Measurements from ENCODE around the gene UGGT1. TPM values are rescaled to one million over a fixed set of nuclear protein-coding genes. Genes with fewer than 3 reads are reported as not detected.

UGGT1 gene
- total and polyA plus RNA-seq, 8 donors, result 6.9 to 38.8 (median 32.1) TPM

- H3K9me3 ChIP-seq, result no peaks in the 10 kb centered on the region
- H3K4me1 ChIP-seq, result no peaks in the 10 kb centered on the region
- H3K4me3 ChIP-seq, result no peak overlapping the region
- no peak overlapping the region for H3K27ac ChIP-seq
- no peak for DNase-seq
- no peaks in the 10 kb centered on the region for H3K27me3 ChIP-seq
- intact Hi-C loops (cut with DNase I), result no loop called here
- no peaks in the 10 kb centered on the region for H3K36me3 ChIP-seq
- no peak for FAIRE-seq
- no peak for ATAC-seq
- 82 to 88% methylated on average over 11 of the region's 11 CpGs for WGBS, 2 donors
- no peak for TF ChIP-seq CTCF (IDR thresholded peaks at IDR 0.05)
Observed at GRCh38 chr2:128054104-128054885, 36.7 kb upstream of the UGGT1 start.

DNA sequence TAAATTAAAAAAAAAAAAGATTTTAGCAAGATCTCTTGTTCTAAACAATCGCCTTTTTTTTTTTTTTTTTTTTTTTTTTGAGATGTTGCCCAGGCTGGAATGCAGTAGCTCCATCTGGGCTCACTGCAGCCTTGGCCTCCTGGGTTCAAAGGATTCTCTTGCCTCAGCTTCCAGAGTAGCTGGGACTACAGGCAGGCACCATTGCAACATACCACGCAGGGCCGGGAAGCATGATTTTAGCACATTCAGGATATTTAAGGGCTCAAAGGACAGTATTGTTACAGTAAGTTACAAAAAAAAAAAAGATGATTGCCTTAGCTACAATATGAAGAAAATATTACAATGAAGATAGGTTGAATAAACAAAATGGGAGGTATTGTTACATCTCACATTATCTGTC lies 33.7 kb upstream of the UGGT1 start:
- ATAC-seq, result no peak
- no peak for DNase-seq
- no peaks in the 10 kb centered on the region for H3K4me1 ChIP-seq
- H3K27me3 ChIP-seq, result no peaks in the 10 kb centered on the region
- H3K36me3 ChIP-seq, result no peaks in the 10 kb centered on the region
- H3K27ac ChIP-seq, result no peak overlapping the region
- no peak for TF ChIP-seq CTCF (IDR thresholded peaks at IDR 0.05)
- H3K9me3 ChIP-seq, result no peaks in the 10 kb centered on the region
- WGBS, 2 donors, result 60 to 62% methylated on average over 3 of the region's 3 CpGs
- no peak overlapping the region for H3K4me3 ChIP-seq
- no peak for FAIRE-seq
- intact Hi-C loops (cut with DNase I), result no loop called here

- no peak overlapping the region for H3K27ac ChIP-seq
- no peak for ATAC-seq
- H3K9me3 ChIP-seq, result no peaks in the 10 kb centered on the region
- H3K27me3 ChIP-seq, result no peaks in the 10 kb centered on the region
- DNase-seq, result no peak
- no peak for FAIRE-seq
- no peaks in the 10 kb centered on the region for H3K4me1 ChIP-seq
- intact Hi-C loops (cut with DNase I), result no loop called here
- no peak for TF ChIP-seq CTCF (IDR thresholded peaks at IDR 0.05)
- 66 to 72% methylated on average over 2 of the region's 2 CpGs for WGBS, 2 donors
- H3K4me3 ChIP-seq, result no peak overlapping the region
- H3K36me3 ChIP-seq, result no peaks in the 10 kb centered on the region
Observed at GRCh38 chr2:128058114-128058513, 32.9 kb upstream of the UGGT1 start.

DNA sequence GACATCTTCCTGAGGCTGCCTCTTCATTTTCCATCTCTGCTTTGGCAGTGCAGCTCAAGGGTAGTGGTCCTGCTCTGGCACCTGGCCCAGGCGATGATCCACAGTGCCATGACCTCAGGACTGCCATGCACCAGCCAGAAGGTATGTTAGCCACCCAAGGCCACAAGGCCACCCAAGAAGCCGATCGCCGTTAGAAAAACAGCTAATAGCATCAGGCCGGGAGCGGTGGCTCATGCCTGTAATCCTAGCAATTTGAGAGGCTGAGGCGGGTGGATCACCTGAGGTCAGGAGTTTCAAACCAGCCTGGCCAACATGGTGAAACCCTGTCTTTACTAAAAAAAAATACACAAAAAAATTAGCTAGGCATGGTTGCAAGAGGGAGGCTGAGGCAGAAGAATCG lies 28.4 kb upstream of the UGGT1 start:
- WGBS, 2 donors, result 78 to 80% methylated on average over 8 of the region's 8 CpGs
- DNase-seq, result peak in 1 of 6 donors; percentile 20
- H3K4me1 ChIP-seq, result no peaks in the 10 kb centered on the region
- FAIRE-seq, result no peak
- H3K36me3 ChIP-seq, result no peaks in the 10 kb centered on the region
- intact Hi-C loops (cut with DNase I), result no loop called here
- no peak overlapping the region for H3K27ac ChIP-seq
- TF ChIP-seq CTCF (IDR thresholded peaks at IDR 0.05), result no peak
- H3K9me3 ChIP-seq, result no peaks in the 10 kb centered on the region
- no peaks in the 10 kb centered on the region for H3K27me3 ChIP-seq
- ATAC-seq, result no peak
- H3K4me3 ChIP-seq, result no peak overlapping the region

- Histone ChIP-seq H3K4me3 (no peak overlapping the region), H3K4me1 (peaks cover 0 to under 1% (median 0%) of the 10 kb centered on the region in 3 donors), H3K36me3 (no peaks in the 10 kb centered on the region), H3K9me3 (no peaks in the 10 kb centered on the region), H3K27me3 (no peaks in the 10 kb centered on the region), H3K27ac (no peak overlapping the region)
- intact Hi-C loops (cut with DNase I), result no loop called here
- ATAC-seq, result no peak
- no peak for TF ChIP-seq CTCF (IDR thresholded peaks at IDR 0.05)
- 95 to 100% methylated on average over 1 of the region's 1 CpG for WGBS, 2 donors
- no peak for FAIRE-seq
- DNase-seq, result no peak
Observed at GRCh38 chr2:128064353-128064752, 26.6 kb upstream of the UGGT1 start.

Measured in pancreas (tissue), 10 donors.